Testis (tissue), 3 donors: Measurements from ENCODE around the gene MGST1. TPM values are rescaled to one million over a fixed set of nuclear protein-coding genes. Genes with fewer than 3 reads are reported as not detected.

Experiments
- DNase-seq: peaks from one replicate; pipeline ENCODE4 v3.0.0-alpha.2; 2019
- H3K27ac ChIP-seq, 2 donors: fragments of 200-600 bp; sonication (generic); one replicate each; pipeline ENCODE4 v1.5.1; 2019
- H3K27me3 ChIP-seq: fragments of 200-600 bp; sonication (generic); one replicate; pipeline ENCODE4 v1.5.1; 2019
- H3K36me3 ChIP-seq: fragments of 200-600 bp; sonication (generic); one replicate; pipeline ENCODE4 v1.5.1; 2017; ENCODE audit warnings: low read depth; ENCODE audit errors: missing control alignments
- H3K4me1 ChIP-seq: fragments of 200-600 bp; sonication (generic); one replicate; pipeline ENCODE4 v1.5.1; 2019
- H3K4me3 ChIP-seq, 2 donors: fragments of 200-600 bp; sonication (generic); one replicate each; pipeline ENCODE4 v1.5.1; 2017 to 2019
- H3K9me3 ChIP-seq: fragments of 200-600 bp; sonication (generic); one replicate; pipeline ENCODE4 v1.5.1; 2017
- POLR2A ChIP-seq: fragments of 450-650 bp; IDR thresholded peaks from one replicate; pipeline ENCODE4 v1.6.1; 2017; ENCODE audit warnings: antibody characterized with exemption, mild to moderate bottlenecking, moderate library complexity
- WGBS, 2 donors: methylation state at CpG; one replicate each; pipeline ENCODE4 v1.1.5; 2018; 5-methylcytosine and 5-hydroxymethylcytosine counted together
- intact Hi-C: fragments of 100-400 bp; cut with DNase I; formaldehyde crosslinking; loops from one replicate; pipeline ENCODE4 v1.15.1; 2023; ENCODE audit warnings: low total_unique reads
- polyA plus RNA-seq: library from polyadenylated mRNA; stranded (reverse); fragments of 350-450 nt; fragmentation: Illumina TruSeq; extraction: RNeasy Lipid Tissue Mini Kit (QIAGEN cat#74804); gene quantifications from one replicate; pipeline ENCODE4 v1.2.3, GENCODE V29; 2014; ENCODE audit warnings: low read depth, low replicate concordance; ENCODE audit not compliant: insufficient read depth
- total RNA-seq, 2 donors: library from RNA; depleted of rRNA; stranded (reverse); fragments of >200 nt; gene quantifications; one replicate each; pipeline ENCODE4 v1.2.3, GENCODE V29; 2016
- TF ChIP-seq, protein P1 (sequence below), 3 experiments: fragments of 450-650 bp in 2 of 3; fragments of 200-600 bp in 1 of 3; sonication (generic) in 1 of 3; IDR thresholded peaks; one replicate each; pipeline ENCODE4 v1.5.1; 2016 to 2019; ENCODE audit warnings: antibody characterized with exemption in 3 of 3, mild to moderate bottlenecking in 2 of 3, moderate library complexity in 1 of 3

Gene MGST1
- total and polyA plus RNA-seq, 3 donors from 2014 or later: 9.1 to 37.5 (median 14.0) TPM

DNA sequence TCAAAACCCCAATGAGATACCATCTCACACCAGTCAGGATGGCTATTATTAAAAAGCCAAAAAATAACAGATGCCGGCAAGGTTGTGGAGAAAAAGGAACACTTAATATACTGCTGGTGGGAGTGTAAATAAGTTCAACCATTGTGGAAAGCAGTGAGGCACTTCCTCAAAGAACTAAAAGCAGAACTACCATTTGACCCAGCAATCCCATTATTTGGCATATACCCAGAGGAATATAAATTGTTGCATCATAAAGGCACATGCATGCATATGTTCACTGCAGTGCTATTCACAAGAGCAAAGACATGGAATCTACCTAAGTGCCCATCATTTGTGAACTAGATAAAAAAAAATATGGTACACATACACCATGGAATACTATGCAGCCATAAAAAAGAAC lies 59.9 kb downstream of the MGST1 start:
- H3K36me3 ChIP-seq: no peaks in the 10 kb centered on the region
- H3K4me3 ChIP-seq: no peak overlapping the region
- TF ChIP-seq, protein P1, sequence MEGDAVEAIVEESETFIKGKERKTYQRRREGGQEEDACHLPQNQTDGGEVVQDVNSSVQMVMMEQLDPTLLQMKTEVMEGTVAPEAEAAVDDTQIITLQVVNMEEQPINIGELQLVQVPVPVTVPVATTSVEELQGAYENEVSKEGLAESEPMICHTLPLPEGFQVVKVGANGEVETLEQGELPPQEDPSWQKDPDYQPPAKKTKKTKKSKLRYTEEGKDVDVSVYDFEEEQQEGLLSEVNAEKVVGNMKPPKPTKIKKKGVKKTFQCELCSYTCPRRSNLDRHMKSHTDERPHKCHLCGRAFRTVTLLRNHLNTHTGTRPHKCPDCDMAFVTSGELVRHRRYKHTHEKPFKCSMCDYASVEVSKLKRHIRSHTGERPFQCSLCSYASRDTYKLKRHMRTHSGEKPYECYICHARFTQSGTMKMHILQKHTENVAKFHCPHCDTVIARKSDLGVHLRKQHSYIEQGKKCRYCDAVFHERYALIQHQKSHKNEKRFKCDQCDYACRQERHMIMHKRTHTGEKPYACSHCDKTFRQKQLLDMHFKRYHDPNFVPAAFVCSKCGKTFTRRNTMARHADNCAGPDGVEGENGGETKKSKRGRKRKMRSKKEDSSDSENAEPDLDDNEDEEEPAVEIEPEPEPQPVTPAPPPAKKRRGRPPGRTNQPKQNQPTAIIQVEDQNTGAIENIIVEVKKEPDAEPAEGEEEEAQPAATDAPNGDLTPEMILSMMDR (IDR thresholded peaks at IDR 0.05): no peak
- no peak for TF ChIP-seq POLR2A
- WGBS, 2 donors: 70 to 85% methylated on average over 1 of the region's 1 CpG
- no peaks in the 10 kb centered on the region for H3K4me1 ChIP-seq
- no peak for DNase-seq
- no peaks in the 10 kb centered on the region for H3K27me3 ChIP-seq
- H3K9me3 ChIP-seq: no peaks in the 10 kb centered on the region
- H3K27ac ChIP-seq: no peak overlapping the region
- intact Hi-C loops: no loop called here

Other genes with a start within 250 kb of the MGST1 start
- gene SLC15A5, start 70.0 kb upstream of the MGST1 start, total RNA-seq: under 1 TPM in 1 of 2 donors, not detected in 1; 0.12 TPM
- not detected for gene SLC15A5, start 70.0 kb upstream of the MGST1 start, polyA plus RNA-seq